GM23248 (cell line): ENCODE measurements around the gene ANGPTL4.
"Not testable (repeated sequence)": the region's sequence is repeated elsewhere in the genome, so short reads cannot be mapped to it uniquely, and the experiment has no call there.

ENCODE experiments used
- EZH2 ChIP-seq: fragments of 200-600 bp; sonication (generic); IDR thresholded peaks from 2 replicates; pipeline ENCODE4 v1.6.1; 2018; ENCODE audit warnings: antibody characterized with exemption, mild to moderate bottlenecking; ENCODE audit not compliant: insufficient read depth, poor library complexity, severe bottlenecking
- EZH2phosphoT487 ChIP-seq: fragments of 200-600 bp; sonication (generic); IDR thresholded peaks from 2 replicates; pipeline ENCODE4 v1.6.1; 2018; ENCODE audit warnings: antibody characterized with exemption, moderate library complexity, mild to moderate bottlenecking, low read depth; ENCODE audit not compliant: insufficient read depth

- TF ChIP-seq EZH2phosphoT487, EZH2: not testable (repeated sequence)
Observed at GRCh38 chr19:8375766-8376165, 11.8 kb downstream of the ANGPTL4 start.
